Lower leg skin (tissue), 4 donors: Measurements from ENCODE around the gene RAB12. TPM values are rescaled to one million over a fixed set of nuclear protein-coding genes. Genes with fewer than 3 reads are reported as not detected.

ENCODE experiments used
- DNase-seq, 2 donors: peaks; one replicate each; pipeline ENCODE4 v3.0.0-alpha.2; 2019; ENCODE audit warnings: low spot score in 2 of 2
- H3K4me3 ChIP-seq: fragments of 200-600 bp; sonication (generic); 2 replicates; pipeline ENCODE4 v1.5.1; 2017; ENCODE audit warnings: mild to moderate bottlenecking, low read depth; ENCODE audit not compliant: poor library complexity, severe bottlenecking
- POLR2A ChIP-seq, 2 donors: fragments of 450-650 bp; IDR thresholded peaks; one replicate each; pipeline ENCODE4 v1.6.1; 2016 to 2017; ENCODE audit warnings: antibody characterized with exemption in 2 of 2, mild to moderate bottlenecking in 1 of 2, moderate library complexity in 1 of 2
- WGBS, 2 donors: methylation state at CpG; one replicate each; pipeline ENCODE4 v1.1.5; 2018; 5-methylcytosine and 5-hydroxymethylcytosine counted together
- intact Hi-C: fragments of 100-400 bp; cut with DNase I; formaldehyde crosslinking; loops from one replicate; pipeline ENCODE4 v1.15.0; 2023; ENCODE audit warnings: low total_unique reads
- total RNA-seq, 4 donors: library from RNA; depleted of rRNA; stranded (reverse); fragments of >200 nt; gene quantifications; one replicate each; pipeline ENCODE4 v1.1.0, GENCODE V29; 2016
- TF ChIP-seq, protein P1 (sequence below), 3 donors: fragments of 450-650 bp; IDR thresholded peaks; one replicate each; pipeline ENCODE4 v1.5.1; 2016; ENCODE audit warnings: antibody characterized with exemption in 3 of 3, mild to moderate bottlenecking in 3 of 3, moderate library complexity in 2 of 3

The RAB12 gene
- total RNA-seq, 4 donors from 2014 or later = 33.6 to 46.8 (median 44.4) TPM

GRCh38 chr18:8688216-8688800 lies 79.1 kb downstream of the RAB12 start:
- intact Hi-C loops = no loop called here
- WGBS, 2 donors = 89 to 95% methylated on average over 8 of the region's 8 CpGs
- no peak overlapping the region for H3K4me3 ChIP-seq
- no peak for TF ChIP-seq POLR2A (IDR thresholded peaks at IDR 0.05)
- TF ChIP-seq, protein P1, sequence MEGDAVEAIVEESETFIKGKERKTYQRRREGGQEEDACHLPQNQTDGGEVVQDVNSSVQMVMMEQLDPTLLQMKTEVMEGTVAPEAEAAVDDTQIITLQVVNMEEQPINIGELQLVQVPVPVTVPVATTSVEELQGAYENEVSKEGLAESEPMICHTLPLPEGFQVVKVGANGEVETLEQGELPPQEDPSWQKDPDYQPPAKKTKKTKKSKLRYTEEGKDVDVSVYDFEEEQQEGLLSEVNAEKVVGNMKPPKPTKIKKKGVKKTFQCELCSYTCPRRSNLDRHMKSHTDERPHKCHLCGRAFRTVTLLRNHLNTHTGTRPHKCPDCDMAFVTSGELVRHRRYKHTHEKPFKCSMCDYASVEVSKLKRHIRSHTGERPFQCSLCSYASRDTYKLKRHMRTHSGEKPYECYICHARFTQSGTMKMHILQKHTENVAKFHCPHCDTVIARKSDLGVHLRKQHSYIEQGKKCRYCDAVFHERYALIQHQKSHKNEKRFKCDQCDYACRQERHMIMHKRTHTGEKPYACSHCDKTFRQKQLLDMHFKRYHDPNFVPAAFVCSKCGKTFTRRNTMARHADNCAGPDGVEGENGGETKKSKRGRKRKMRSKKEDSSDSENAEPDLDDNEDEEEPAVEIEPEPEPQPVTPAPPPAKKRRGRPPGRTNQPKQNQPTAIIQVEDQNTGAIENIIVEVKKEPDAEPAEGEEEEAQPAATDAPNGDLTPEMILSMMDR (IDR thresholded peaks at IDR 0.05) = no peak
- no peak for DNase-seq

GRCh38 chr18:8688816-8689215 lies 79.6 kb downstream of the RAB12 start:
- intact Hi-C loops = no loop called here
- no peak for DNase-seq
- TF ChIP-seq, protein P1 (IDR thresholded peaks at IDR 0.05) = no peak
- TF ChIP-seq POLR2A (IDR thresholded peaks at IDR 0.05) = no peak
- H3K4me3 ChIP-seq = no peak overlapping the region
- 94 to 95% methylated on average over 8 of the region's 8 CpGs for WGBS, 2 donors

Other genes starting within 250 kb of the RAB12 start
- 1 to 10 TPM; 2.2 to 6.8 (median 4.0) TPM for gene MTCL1, start 96.1 kb downstream of the RAB12 start, total RNA-seq